Chondrocyte (in vitro differentiated cells): ENCODE results near the gene BDKRB1. TPM values are rescaled to one million over a fixed set of nuclear protein-coding genes. Genes with fewer than 3 reads are reported as not detected.

ENCODE experiments used
- DNase-seq: peaks from one replicate; pipeline ENCODE4 v3.0.0; 2021; ENCODE audit warnings: mixed read lengths, low spot score
- H3K27ac Mint-ChIP-seq: one replicate; pipeline ENCODE4 v1.8.0; 2021; ENCODE audit warnings: mild to moderate bottlenecking, moderate library complexity, mixed read lengths; ENCODE audit not compliant: unreplicated experiment
- H3K27me3 Mint-ChIP-seq: 2 replicates; pipeline ENCODE4 v1.8.0; 2021; ENCODE audit warnings: low read depth, mixed read lengths
- H3K36me3 Mint-ChIP-seq: 2 replicates; pipeline ENCODE4 v1.8.0; 2021; ENCODE audit warnings: low read depth, mixed read lengths
- H3K4me1 Mint-ChIP-seq: 2 replicates; pipeline ENCODE4 v1.8.0; 2021; ENCODE audit warnings: low read depth, mild to moderate bottlenecking, mixed read lengths
- H3K4me3 Mint-ChIP-seq: one replicate; pipeline ENCODE4 v1.8.0; 2021; ENCODE audit warnings: mild to moderate bottlenecking, moderate library complexity, mixed read lengths; ENCODE audit not compliant: unreplicated experiment
- H3K9me3 Mint-ChIP-seq: 2 replicates; pipeline ENCODE4 v1.8.0; 2021; ENCODE audit warnings: low read depth, mixed read lengths
- total RNA-seq: library from RNA; stranded (reverse); gene quantifications from 3 replicates; pipeline ENCODE4 v1.2.1, GENCODE V29; 2021
- TF ChIP-seq, protein P1 (sequence below): fragments of 200-600 bp; sonication (generic); IDR thresholded peaks from 2 replicates; pipeline ENCODE4 v1.5.0; 2021; ENCODE audit warnings: antibody characterized with exemption, mild to moderate bottlenecking, moderate library complexity

The BDKRB1 gene
- total RNA-seq, 1 donor from 2014 or later = not detected

DNA sequence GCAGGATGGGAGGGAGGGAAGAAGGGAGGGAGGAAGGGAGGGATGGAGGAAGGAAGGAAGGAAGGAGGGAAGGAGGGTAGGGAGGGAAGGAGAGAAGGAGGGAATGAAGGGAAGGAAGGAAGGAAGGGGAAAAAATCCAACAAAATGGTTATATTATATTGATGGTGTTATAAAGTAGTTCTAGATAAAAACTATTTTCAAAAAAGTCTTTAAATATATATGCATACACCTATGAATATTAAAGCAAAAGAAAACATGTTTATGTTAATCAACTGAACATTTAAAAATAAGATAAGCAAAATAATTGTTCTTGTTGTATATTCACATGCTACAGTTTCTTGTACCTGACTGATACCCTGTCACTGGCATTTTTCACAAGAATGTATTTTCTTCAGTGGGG lies 1.9 kb downstream of the BDKRB1 start:
- Mint-ChIP-seq H3K27ac (no peak overlapping the region), H3K4me3 (no peak overlapping the region), H3K4me1 (peaks cover 25% of the 10 kb centered on the region), H3K9me3 (peaks cover 7% of the 10 kb centered on the region), H3K27me3 (peaks cover 4% of the 10 kb centered on the region), H3K36me3 (peaks cover 6% of the 10 kb centered on the region)
- DNase-seq = no peak
- TF ChIP-seq, protein P1, sequence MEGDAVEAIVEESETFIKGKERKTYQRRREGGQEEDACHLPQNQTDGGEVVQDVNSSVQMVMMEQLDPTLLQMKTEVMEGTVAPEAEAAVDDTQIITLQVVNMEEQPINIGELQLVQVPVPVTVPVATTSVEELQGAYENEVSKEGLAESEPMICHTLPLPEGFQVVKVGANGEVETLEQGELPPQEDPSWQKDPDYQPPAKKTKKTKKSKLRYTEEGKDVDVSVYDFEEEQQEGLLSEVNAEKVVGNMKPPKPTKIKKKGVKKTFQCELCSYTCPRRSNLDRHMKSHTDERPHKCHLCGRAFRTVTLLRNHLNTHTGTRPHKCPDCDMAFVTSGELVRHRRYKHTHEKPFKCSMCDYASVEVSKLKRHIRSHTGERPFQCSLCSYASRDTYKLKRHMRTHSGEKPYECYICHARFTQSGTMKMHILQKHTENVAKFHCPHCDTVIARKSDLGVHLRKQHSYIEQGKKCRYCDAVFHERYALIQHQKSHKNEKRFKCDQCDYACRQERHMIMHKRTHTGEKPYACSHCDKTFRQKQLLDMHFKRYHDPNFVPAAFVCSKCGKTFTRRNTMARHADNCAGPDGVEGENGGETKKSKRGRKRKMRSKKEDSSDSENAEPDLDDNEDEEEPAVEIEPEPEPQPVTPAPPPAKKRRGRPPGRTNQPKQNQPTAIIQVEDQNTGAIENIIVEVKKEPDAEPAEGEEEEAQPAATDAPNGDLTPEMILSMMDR = no peak

DNA sequence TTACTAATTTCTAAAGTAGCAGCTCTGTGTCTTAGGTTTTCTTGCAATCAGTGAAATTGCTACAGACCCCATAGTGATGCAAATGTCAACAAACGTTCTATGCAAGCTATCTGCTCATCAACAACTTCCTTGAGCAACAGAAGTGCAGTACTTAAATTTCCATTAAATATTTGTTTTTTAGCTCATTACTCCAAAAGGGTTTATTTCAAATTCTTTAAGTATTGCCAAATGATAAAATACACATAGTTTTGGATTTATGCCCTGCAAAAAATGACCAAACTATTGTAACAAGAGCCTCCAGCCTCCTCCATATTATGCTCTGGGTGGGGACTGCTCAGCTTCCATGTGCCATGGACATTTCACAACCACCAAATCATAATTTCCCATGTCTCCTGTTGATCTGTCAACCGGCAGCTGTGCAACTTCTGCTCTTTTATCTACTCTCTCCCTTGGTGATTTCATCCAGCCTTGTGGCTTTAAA lies 4.4 kb downstream of the BDKRB1 start:
- peaks cover 11% of the 10 kb centered on the region for H3K4me1 Mint-ChIP-seq
- no peak overlapping the region for H3K4me3 Mint-ChIP-seq
- TF ChIP-seq, protein P1 = no peak
- H3K36me3 Mint-ChIP-seq = peaks cover 6% of the 10 kb centered on the region
- DNase-seq = no peak
- H3K27ac Mint-ChIP-seq = no peak overlapping the region
- H3K27me3 Mint-ChIP-seq = peaks cover 4% of the 10 kb centered on the region
- peaks cover 7% of the 10 kb centered on the region for H3K9me3 Mint-ChIP-seq

DNA sequence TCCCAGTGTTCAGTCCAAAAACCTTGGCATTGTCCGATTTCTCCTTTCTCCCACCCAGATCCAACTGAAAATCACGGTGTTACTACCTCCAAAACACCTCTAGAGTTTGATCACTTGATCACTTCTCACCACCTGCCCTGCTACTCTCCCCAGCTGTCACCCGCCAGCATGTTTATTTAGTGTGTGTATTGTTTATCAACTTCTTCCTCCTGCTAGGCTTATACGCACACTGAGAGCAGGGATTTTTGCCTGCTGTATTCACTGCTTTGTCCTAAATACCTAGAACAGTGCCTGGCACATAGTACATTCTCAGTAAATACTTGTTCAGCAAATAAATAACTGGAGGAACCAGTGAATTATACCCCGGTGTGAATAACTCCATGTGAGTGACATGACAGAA lies 5.0 kb downstream of the BDKRB1 start:
- TF ChIP-seq, protein P1 = no peak
- peaks cover 7% of the 10 kb centered on the region for H3K9me3 Mint-ChIP-seq
- H3K36me3 Mint-ChIP-seq = peaks cover 6% of the 10 kb centered on the region
- peaks cover 4% of the 10 kb centered on the region for H3K27me3 Mint-ChIP-seq
- H3K4me1 Mint-ChIP-seq = peaks cover 7% of the 10 kb centered on the region
- no peak for DNase-seq
- H3K4me3 Mint-ChIP-seq = no peak overlapping the region
- H3K27ac Mint-ChIP-seq = no peak overlapping the region

DNA sequence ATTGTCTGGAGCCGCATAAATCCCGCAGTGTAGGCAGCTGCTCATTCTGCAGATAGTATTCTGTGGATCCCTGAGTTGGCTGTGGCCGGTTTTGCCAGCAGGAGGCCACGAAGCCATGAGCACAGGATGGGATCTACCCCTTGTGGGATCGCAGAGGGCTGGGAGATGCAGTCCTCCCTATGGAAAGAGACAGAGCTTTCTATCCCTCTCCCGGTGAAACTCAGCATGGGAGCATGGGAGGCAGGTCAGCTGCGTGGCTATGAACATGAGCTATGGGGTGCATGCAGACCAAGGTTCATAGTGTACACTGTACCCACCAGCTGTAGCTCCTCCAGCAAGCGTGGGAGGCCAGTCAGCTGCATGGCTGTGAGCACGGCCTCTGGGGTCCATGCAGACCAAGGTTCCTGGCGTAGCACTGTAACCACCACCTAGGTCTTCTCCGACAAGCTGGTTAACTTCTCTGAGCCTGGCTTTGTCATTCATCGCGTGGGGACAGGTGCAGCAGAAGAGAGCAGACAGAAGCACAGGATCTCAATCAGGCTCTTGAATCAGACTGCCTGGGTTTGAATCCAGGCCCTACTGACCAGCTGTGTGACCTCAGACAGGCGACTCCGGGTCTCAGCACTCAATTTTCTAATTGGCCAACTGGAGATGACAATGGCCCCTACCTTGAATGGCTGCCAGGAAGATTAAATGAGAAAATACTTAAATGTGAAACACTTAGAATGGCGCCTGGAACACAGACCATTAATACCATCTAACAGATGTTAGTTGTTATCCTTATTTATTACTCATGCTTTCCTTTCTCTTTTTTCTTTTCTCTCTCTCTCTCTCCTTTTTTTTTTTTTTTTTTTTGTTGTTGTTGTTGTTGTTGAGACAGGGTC lies 6.0 kb downstream of the BDKRB1 start:
- peaks cover 10% of the 10 kb centered on the region for H3K4me1 Mint-ChIP-seq
- DNase-seq = no peak
- H3K36me3 Mint-ChIP-seq = peaks cover 6% of the 10 kb centered on the region
- H3K4me3 Mint-ChIP-seq = no peak overlapping the region
- no peak overlapping the region for H3K27ac Mint-ChIP-seq
- peaks cover 7% of the 10 kb centered on the region for H3K9me3 Mint-ChIP-seq
- TF ChIP-seq, protein P1 = no peak
- peaks cover 4% of the 10 kb centered on the region for H3K27me3 Mint-ChIP-seq

DNA sequence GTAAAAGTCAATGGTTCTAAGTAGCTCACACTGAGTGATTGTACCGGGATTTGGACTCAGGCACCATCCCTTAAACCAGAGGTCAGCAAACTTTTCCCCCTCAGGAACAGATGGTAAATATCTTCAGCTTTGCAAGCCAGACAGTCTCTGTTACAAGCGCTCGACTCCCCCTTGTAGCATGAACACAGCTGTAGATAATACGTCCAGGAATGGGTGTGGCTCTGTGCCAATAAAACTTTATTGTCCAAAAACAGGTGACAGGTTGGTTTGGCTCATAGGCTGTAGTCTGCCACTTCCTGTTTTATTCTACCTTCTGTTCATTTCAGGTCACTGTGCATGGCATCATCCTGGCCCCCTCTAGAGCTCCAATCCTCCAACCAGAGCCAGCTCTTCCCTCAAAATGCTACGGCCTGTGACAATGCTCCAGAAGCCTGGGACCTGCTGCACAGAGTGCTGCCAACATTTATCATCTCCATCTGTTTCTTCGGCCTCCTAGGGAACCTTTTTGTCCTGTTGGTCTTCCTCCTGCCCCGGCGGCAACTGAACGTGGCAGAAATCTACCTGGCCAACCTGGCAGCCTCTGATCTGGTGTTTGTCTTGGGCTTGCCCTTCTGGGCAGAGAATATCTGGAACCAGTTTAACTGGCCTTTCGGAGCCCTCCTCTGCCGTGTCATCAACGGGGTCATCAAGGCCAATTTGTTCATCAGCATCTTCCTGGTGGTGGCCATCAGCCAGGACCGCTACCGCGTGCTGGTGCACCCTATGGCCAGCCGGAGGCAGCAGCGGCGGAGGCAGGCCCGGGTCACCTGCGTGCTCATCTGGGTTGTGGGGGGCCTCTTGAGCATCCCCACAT lies 7.6 kb downstream of the BDKRB1 start:
- Mint-ChIP-seq H3K27me3 (no peaks in the 10 kb centered on the region), H3K4me1 (peaks cover 14% of the 10 kb centered on the region), H3K27ac (no peak overlapping the region), H3K4me3 (no peak overlapping the region), H3K9me3 (peaks cover 7% of the 10 kb centered on the region), H3K36me3 (peaks cover 6% of the 10 kb centered on the region)
- no peak for DNase-seq
- TF ChIP-seq, protein P1 = no peak
